GM19463 (cell line): ENCODE measurements around the gene RASGEF1B.
"Not testable (repeated sequence)": the region's sequence is repeated elsewhere in the genome, so short reads cannot be mapped to it uniquely, and the experiment has no call there.

Source experiments
- ATAC-seq: cut with Tn5 transposase; IDR thresholded peaks from one replicate; pipeline ENCODE4 v1.9.1; 2021; ENCODE audit warnings: mild to moderate bottlenecking, moderate library complexity; ENCODE audit not compliant: unreplicated experiment

RASGEF1B gene

DNA sequence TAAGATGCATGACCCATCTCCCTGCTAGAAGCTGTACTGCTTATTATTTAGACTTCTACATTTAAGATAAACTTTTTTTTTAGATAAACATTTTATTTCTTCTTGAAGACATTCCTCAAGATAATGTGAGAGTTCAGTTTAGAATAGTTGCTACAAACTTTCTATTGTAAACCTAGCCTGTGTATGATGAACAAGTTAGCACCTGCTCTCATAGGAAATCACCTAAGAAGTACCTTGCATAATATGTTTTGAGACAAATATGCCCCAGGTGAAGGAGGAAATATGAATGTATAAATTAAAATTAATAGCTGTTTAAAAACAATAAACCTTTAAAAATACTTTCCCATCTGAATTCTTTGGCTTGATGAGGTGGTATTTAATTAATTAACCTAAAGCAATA is 35.6 kb downstream of the RASGEF1B start:
- no peak for ATAC-seq

GRCh38 chr4:81432825-81433224 is 38.9 kb downstream of the RASGEF1B start:
- no peak for ATAC-seq

DNA sequence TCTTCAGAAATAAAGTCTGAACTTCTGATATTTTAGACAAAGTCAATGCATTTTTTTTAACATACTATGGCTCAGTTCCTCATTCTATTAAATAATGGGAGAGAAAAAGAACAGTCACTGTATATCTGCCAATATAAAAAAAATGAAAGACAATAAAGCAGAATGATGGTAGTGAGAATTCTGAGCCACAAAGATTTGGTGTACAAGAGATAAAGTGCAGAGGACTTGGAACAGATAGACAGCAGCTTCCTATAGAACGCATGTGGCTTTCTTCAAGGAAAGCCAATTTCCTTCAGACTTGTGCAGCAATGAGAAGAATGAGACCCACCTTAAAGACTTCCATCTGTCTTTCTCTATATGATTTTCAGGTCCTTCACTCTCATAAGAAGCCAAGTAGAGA is 39.7 kb downstream of the RASGEF1B start:
- ATAC-seq: no peak

DNA sequence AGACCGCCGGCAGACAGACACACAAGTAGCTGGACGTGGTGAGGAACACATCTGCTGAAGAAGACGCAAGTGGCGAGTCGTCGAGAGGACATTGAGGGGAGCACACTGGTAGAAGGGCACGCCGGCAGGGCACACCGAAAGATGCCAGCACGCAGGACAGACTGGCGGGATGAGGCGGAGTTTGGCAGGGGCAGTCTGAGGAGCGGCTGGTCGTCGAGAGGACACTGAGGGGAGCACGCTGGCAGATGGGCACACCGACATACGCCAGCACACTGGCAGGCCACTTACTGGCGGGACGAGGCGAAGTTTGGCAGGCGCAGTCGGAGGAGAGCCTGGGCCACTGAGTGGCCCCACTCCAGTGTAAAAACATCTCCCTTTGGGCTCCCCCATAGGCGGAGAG is 42.1 kb downstream of the RASGEF1B start:
- ATAC-seq: no peak

GRCh38 chr4:81429031-81429430 is 42.7 kb downstream of the RASGEF1B start:
- ATAC-seq: no peak

- no peak for ATAC-seq
These were observed 43.7 kb downstream of the RASGEF1B start for GRCh38 chr4:81428002-81428401.

GRCh38 chr4:81427344-81427821 is 44.3 kb downstream of the RASGEF1B start:
- ATAC-seq: no peak

DNA sequence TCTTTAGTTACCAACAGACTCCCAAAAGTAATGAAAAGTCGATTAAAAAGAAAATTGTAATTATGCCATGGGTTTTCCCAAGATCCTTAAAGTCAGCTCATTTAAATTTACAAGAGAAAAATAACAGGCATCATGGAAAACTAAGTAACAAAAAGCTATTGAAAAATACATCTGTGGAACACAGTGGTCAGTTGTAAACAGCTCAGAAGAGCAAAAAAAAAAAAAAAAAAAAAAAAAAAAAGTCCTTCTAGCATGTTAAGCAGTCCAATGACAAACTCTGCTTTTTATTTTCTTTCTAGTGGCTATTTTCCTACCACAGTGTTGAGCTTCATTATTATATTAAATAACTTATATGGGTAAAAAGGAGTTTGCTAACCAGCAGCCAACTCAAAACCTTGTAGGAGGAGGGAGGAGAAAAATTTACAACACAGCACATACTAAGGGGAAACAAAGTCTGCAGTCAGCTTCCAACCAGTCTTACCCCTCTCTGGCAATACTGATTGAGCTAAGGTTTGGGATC is 44.9 kb downstream of the RASGEF1B start:
- ATAC-seq: no peak

DNA sequence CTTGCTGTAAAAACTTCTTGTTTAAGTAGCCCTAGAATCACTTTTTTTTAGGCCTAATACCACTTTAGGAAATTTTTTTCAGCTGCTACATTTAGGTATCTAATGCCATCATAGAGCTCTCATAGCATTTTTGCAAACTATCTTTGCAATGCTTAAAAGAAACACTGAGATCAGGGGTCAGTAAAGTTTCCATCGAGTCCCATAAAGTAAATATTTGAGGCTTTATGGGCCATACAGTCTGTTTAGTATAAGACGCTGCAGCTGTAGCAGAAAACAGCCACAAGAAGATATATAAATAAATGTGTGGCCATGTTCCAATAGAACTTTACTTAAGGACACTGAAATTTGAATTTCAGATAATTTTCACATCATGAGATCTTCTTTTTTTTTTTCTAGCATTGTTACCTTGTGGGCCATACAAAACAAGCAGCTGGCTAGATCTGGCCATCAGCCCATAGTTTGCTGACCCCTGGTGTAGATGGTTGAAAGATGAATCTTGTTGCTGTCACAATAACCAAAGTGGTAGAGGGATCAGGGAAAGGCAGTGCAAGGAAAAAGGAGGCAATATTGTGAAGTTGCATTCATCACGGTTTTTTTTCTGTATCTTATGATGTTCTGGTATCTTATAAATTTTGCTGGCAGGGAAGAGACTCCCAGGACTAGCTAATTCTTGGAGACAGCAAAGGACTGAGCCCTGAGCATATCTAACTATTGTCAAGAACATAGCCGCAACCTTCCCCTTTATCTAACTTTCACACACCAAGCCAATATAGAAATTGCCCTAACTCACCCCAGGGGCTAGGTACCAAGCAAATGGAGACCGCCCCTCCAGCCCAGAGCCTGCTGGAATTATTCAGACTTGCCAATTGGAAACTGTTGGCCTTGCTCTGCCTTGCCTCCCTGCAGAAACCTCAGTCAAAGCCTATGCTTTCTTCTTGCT is 46.6 kb downstream of the RASGEF1B start:
- ATAC-seq: no peak

GRCh38 chr4:81424336-81424735 is 47.4 kb downstream of the RASGEF1B start:
- ATAC-seq: no peak

DNA sequence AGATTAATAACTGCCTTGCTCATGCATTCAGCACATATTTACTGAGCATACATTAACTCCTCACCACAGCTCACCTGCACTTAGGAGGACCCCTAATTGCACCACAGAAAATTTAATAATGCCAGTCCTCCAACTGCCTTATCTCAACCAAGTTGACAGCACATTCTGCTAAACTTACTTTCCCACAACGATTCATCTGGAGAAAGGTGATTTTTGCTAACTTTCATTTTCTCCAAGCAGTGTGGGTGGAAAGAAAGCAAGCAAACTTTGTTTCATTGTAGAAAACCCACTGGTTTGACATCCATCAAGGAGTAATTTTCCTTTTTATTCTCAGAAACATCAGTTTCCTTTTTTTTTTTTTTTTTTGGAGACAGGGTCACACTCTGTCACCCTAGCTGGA is 49.1 kb downstream of the RASGEF1B start:
- no peak for ATAC-seq

- ATAC-seq: peak; percentile 99
These were observed 50.1 kb downstream of the RASGEF1B start for GRCh38 chr4:81421346-81422218.

- no peak for ATAC-seq
These were observed 53.1 kb downstream of the RASGEF1B start for GRCh38 chr4:81418572-81418971.

DNA sequence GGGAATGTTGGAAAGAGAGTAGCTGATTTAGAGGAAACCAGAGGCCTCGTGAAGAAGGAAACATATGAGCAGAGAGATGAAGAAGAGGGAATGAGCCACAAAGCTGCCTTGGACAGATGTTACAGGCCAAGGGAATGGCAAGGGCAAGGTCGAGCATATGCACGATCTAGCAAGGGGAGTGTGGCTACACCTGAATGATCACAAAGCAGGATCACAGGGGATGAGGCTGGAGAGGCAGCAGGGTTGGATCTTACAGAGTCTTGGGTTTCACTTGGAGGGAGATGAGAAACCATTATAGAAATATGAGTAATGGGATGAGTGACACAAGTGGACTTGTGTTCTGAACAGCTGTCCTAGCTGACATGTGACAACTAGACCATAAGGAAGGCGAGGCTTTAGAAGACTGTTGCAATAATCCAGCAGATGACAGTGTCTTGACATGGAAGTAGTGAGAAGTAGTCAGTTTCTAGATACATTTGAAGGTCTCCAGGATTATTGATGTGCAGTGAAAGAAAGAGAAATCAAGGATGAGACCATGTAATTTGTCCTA is 58.7 kb downstream of the RASGEF1B start:
- no peak for ATAC-seq

DNA sequence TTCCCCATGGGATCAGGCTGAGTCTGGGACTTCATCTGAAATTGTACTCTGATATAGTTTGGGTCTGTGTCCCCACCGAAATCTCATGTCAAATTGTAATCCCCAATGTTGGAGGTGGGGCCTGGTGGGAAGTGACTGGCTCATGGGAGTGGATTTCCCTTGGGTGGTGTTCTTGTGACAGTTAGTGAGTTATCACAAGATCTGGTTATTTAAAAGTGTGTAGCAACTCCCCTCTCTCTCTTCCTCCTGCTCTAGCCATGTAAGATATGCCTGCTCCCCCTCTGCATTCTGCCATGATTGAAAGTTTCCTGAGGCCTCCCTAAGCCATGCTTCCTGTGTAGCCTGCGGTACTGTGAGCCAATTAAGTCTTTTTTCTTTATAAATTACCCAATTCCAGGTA is 61.0 kb downstream of the RASGEF1B start:
- ATAC-seq: no peak

DNA sequence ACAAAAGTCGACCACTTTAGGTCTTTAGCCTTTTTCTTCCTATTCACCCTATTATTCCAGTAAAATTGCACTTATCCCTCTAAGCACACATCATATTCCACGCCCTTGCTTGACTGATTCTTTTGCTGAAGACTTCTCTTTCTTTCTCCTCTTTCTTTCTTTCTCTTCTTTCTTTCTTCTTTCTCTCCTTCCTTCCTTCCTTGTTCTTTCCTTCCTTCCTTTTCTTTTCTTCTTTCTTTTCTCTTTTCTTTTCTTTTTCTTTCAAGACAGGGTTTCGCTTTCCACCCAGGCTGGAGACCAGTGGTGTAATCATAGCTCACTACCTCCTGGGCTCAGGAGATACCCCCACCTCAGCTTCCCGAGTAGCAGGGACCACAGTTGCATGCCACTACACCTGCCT is 61.9 kb downstream of the RASGEF1B start:
- ATAC-seq: no peak

DNA sequence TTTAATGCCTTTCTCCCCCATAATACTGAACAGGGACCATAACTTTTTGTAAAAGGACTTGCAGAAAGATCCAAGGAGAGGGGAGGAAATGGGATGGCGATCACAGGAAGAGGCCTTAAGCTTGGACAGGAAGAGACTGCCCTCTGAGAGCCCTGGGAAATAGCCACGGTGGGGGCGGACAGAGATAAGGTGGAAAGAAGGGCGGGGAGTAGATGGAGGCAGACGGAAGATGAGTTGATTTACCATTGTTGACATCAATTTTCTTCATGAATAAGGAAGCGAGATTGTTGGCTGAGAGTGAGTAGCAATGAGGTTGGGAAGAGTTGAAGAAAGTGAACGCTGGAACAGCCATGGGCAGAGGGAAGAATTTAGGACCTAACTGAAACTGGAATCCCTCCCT is 63.4 kb downstream of the RASGEF1B start:
- ATAC-seq: no peak

DNA sequence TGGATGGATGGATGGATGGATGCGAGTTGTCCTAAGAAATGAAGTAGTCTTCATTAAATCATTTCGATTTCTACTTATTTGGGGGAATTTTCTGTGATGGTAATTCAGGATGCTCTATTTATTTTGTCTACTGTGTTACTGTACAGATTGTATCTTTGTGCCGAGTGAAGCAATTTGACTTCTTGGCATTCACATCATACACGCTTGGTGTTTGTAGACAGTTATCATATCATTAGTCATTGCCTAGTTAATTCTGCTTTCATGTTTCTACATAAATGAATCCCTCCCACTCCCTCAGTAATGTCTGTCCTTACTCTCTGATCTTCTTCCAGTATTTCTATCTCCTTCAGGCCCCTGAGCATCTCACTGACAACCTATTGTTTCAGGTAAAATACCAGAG is 64.0 kb downstream of the RASGEF1B start:
- ATAC-seq: no peak

- ATAC-seq: not testable (repeated sequence)
These were observed 65.2 kb downstream of the RASGEF1B start for GRCh38 chr4:81406481-81406880.

DNA sequence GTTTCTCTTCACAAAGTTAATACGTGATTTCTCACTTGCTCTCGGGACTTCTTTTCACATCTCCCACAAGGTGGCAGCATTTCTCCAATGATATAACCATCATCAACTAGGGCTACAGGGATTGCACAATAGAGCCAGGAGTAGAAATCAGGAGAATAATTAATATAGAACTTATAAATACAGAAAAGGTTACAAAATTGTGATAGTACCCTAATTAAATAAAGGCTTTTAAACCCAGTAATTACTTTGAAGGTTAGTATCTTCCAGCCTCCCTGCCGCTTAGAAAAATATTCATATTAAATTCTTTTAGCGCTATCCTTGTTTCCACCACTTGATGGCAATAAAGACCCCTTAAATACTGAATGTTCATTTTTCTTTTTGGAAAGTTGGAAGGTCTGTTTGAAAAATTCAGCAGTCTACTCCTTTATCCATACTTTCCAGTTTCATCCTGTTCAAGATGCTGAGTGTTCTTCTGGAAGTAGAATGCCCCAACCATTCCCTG is 65.8 kb downstream of the RASGEF1B start:
- ATAC-seq: peak; percentile 79

- ATAC-seq: no peak
These were observed 67.0 kb downstream of the RASGEF1B start for GRCh38 chr4:81404741-81405140.
